Thyroid gland (tissue), 4 donors: Measurements from ENCODE around the gene PRKRA. TPM values are rescaled to one million over a fixed set of nuclear protein-coding genes. Genes with fewer than 3 reads are reported as not detected.

ENCODE experiments used
- DNase-seq, 2 donors: peaks; one replicate each; pipeline ENCODE4 v3.0.0-alpha.2; 2019
- H3K27ac ChIP-seq, 3 donors: fragments of 200-600 bp; sonication (generic); 1 replicate in 2 of 3; 2 replicates in 1 of 3; pipeline ENCODE4 v1.5.1; 2016 to 2019; ENCODE audit warnings: mild to moderate bottlenecking in 1 of 3, moderate library complexity in 1 of 3
- H3K27me3 ChIP-seq: fragments of 200-600 bp; sonication (generic); one replicate; pipeline ENCODE4 v1.5.1; 2019
- H3K36me3 ChIP-seq, 2 donors: fragments of 200-600 bp; sonication (generic); one replicate each; pipeline ENCODE4 v1.5.1; 2016 to 2019
- H3K4me1 ChIP-seq, 2 donors: fragments of 200-600 bp; sonication (generic); one replicate each; pipeline ENCODE4 v1.5.1; 2017 to 2019
- H3K4me3 ChIP-seq, 3 donors: fragments of 200-600 bp; sonication (generic); replicated peaks in 1 of 3; 1 replicate in 2 of 3; 2 replicates in 1 of 3; pipeline ENCODE4 v1.5.1; 2016; ENCODE audit warnings: mild to moderate bottlenecking in 1 of 3
- H3K9me3 ChIP-seq: fragments of 200-600 bp; sonication (generic); one replicate; pipeline ENCODE4 v1.5.1; 2017
- POLR2A ChIP-seq, 2 donors: fragments of 450-650 bp; IDR thresholded peaks; one replicate each; pipeline ENCODE4 v1.6.1; 2017; ENCODE audit warnings: antibody characterized with exemption in 2 of 2, mild to moderate bottlenecking in 2 of 2, moderate library complexity in 1 of 2
- WGBS, 2 donors: methylation state at CpG; one replicate each; pipeline ENCODE4 v1.1.5; 2017; 5-methylcytosine and 5-hydroxymethylcytosine counted together
- intact Hi-C: fragments of 100-400 bp; cut with DNase I; formaldehyde crosslinking; loops from one replicate; pipeline ENCODE4 v1.15.1; 2023
- total RNA-seq, 4 donors: library from RNA; depleted of rRNA; stranded (reverse); fragments of >200 nt; gene quantifications; one replicate each; pipeline ENCODE4 v1.2.3, GENCODE V29; 2016
- TF ChIP-seq, protein P1 (sequence below), 6 experiments: fragments of 200-600 bp in 3 of 6; fragments of 450-650 bp in 3 of 6; sonication (generic) in 3 of 6; IDR thresholded peaks; one replicate each; pipeline ENCODE4 v1.5.1; 2016 to 2019; ENCODE audit warnings: antibody characterized with exemption in 6 of 6, mild to moderate bottlenecking in 2 of 6, inconsistent platforms in 1 of 6, moderate library complexity in 1 of 6

The PRKRA gene
- total RNA-seq, 4 donors from 2014 or later: 54.9 to 72.2 (median 64.8) TPM

DNA sequence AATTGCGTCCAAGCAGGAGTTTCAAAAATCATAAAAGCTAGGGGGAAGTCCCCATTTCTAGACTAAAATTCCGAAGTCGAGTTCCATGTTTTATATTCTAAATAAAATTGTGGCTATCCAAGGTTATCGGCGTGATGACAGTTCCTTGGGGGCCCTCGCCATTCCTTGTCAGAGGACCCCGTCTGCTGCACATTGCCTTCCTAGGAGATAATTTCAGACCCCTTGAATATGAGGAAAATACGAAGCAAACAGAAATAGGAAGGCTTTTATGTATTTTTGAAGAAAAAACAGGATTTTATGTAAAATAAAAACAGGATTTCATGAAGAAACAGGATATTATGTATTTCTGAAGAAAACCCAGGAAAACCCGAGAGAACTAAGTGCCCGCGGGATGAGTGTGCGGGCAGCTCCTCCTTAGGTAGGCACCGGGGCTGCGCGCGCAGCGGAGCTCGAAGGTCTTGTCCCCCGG, 28.8 kb upstream of the PRKRA start:
- H3K27me3 ChIP-seq: no peaks in the 10 kb centered on the region
- H3K4me1 ChIP-seq: peaks cover 37 to 46% of the 10 kb centered on the region in 2 donors
- intact Hi-C loops: no loop called here
- peak overlapping the region in 2 of 3 donors; percentile 4 to 90 for H3K4me3 ChIP-seq
- DNase-seq: no peak
- 27 to 29% methylated on average over 19 of the region's 19 CpGs for WGBS, 2 donors
- no peaks in the 10 kb centered on the region for H3K9me3 ChIP-seq
- no peaks in the 10 kb centered on the region for H3K36me3 ChIP-seq
- peak overlapping the region; percentile 95 to 97 (median 97) for H3K27ac ChIP-seq
- TF ChIP-seq POLR2A (IDR thresholded peaks at IDR 0.05): no peak
- TF ChIP-seq, protein P1, sequence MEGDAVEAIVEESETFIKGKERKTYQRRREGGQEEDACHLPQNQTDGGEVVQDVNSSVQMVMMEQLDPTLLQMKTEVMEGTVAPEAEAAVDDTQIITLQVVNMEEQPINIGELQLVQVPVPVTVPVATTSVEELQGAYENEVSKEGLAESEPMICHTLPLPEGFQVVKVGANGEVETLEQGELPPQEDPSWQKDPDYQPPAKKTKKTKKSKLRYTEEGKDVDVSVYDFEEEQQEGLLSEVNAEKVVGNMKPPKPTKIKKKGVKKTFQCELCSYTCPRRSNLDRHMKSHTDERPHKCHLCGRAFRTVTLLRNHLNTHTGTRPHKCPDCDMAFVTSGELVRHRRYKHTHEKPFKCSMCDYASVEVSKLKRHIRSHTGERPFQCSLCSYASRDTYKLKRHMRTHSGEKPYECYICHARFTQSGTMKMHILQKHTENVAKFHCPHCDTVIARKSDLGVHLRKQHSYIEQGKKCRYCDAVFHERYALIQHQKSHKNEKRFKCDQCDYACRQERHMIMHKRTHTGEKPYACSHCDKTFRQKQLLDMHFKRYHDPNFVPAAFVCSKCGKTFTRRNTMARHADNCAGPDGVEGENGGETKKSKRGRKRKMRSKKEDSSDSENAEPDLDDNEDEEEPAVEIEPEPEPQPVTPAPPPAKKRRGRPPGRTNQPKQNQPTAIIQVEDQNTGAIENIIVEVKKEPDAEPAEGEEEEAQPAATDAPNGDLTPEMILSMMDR (IDR thresholded peaks at IDR 0.05): no peak

DNA sequence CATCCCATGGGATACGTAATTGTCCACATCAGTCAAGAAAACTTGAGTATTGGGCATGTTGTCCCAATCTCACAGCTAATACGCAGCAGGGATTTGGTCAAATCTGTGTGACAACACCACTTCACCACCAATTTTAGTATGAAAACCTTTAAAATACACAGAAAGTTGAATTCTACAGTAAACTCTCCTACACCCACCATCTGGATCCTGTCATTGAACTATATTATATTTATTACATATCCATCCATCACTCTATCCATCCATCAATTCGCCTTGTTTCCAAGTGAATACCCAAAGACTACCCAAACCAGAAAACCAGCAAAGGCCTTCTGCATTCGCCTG, 28.3 kb upstream of the PRKRA start:
- intact Hi-C loops: no loop called here
- no peaks in the 10 kb centered on the region for H3K36me3 ChIP-seq
- H3K4me3 ChIP-seq: peak overlapping the region in 1 of 3 donors; percentile 53
- H3K4me1 ChIP-seq: peaks cover 32 to 41% of the 10 kb centered on the region in 2 donors
- H3K9me3 ChIP-seq: no peaks in the 10 kb centered on the region
- DNase-seq: no peak
- 61 to 64% methylated on average over 4 of the region's 4 CpGs for WGBS, 2 donors
- no peaks in the 10 kb centered on the region for H3K27me3 ChIP-seq
- no peak for TF ChIP-seq POLR2A (IDR thresholded peaks at IDR 0.05)
- TF ChIP-seq, protein P1 (IDR thresholded peaks at IDR 0.05): peak in 1 of 6 experiments; percentile 27
- peak overlapping the region; percentile 95 to 97 (median 97) for H3K27ac ChIP-seq

DNA sequence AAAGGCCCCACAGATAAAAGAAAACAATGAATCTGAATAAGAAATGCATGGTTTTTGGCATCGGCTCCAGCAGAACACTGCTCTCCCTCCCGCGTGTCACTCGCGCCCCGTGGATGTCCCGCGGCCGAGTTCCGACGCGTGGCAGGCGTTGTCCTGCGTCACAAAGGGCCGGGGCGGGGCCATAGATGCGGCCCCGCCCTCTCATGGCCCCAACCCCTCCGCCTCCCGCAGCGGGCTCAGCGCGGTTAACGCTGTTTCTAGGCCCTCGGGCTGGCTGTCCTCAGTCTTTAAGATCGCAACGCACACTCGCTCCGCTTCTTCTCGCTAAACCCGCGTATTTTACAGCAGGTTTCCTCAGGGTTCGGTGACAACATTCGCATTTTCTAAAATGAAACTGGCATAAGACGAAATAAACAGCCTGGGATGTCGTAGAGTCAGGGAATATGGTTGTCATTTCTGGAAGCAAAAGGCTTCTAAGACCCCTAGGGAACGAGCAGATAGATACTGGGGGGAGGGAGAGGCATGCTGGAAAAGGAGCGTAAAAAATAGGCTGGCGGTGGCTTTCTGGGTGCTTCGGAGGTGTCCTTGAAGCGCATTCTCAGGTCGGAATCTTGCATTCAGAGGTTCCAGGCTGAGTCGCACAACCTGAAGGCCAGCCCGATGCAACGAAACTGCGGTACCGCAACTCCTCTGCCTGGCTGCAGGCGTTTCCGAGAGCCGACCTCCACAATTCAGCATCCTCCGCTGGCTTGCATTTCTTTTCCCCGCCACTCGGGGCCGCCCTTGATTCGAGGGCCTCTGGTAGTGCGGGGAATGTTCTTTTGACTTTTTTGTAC, 27.7 kb upstream of the PRKRA start, which contains the start of gene FKBP7:
FKBP7 (minus strand) TSS at position 162 of the 836 bp plus-strand sequence; CDS start at position 61, 101 bp downstream.
- DNase-seq: peak; percentile 82 to 87
- intact Hi-C loops: no loop called here
- peaks cover 26 to 35% of the 10 kb centered on the region in 2 donors for H3K4me1 ChIP-seq

DNA sequence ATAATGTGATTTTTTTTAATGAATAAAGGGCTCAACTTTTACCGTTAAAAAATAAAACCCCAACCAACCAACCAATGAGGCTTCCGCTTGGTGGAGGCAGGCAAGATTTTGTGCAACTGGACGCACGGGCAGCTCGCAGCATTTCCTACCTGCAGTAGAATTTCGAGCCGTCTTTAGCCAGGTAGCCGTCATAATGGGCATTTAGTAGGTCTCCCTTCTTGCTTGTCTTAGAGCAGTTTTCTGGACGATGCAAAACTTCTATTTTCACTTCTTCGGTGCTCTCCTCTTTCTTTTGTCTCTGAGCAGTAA, 27.1 kb upstream of the PRKRA start:
- TF ChIP-seq, protein P1 (IDR thresholded peaks at IDR 0.05): no peak
- no peak for TF ChIP-seq POLR2A (IDR thresholded peaks at IDR 0.05)
- H3K4me1 ChIP-seq: peaks cover 22 to 33% of the 10 kb centered on the region in 2 donors
- intact Hi-C loops: no loop called here
- no peaks in the 10 kb centered on the region for H3K9me3 ChIP-seq
- no peaks in the 10 kb centered on the region for H3K27me3 ChIP-seq
- 2 to 3% methylated on average over 10 of the region's 10 CpGs for WGBS, 2 donors
- H3K36me3 ChIP-seq: no peaks in the 10 kb centered on the region
- peak overlapping the region; percentile 95 to 97 (median 97) for H3K27ac ChIP-seq
- DNase-seq: peak; percentile 21 to 39
- H3K4me3 ChIP-seq: peak overlapping the region; percentile 43 to 63 (median 53)

More for the DNA sequence above, 27.7 kb upstream of the PRKRA start, which contains the start of gene FKBP7:
- H3K27ac ChIP-seq: peak within 1 kb of the TSS; percentile 95 to 97 (median 97)
- H3K9me3 ChIP-seq: no peaks in the 10 kb centered on the region
- no peaks in the 10 kb centered on the region for H3K27me3 ChIP-seq
- H3K4me3 ChIP-seq: peak within 1 kb of the TSS; percentile 43 to 63 (median 53)
- no peaks in the 10 kb centered on the region for H3K36me3 ChIP-seq
- peak; percentile 36 to 92 for TF ChIP-seq POLR2A (IDR thresholded peaks at IDR 0.05)
- TF ChIP-seq, protein P1 (IDR thresholded peaks at IDR 0.05): peak in 4 of 6 experiments; percentile 11 to 62 (median 46)
- 1 to 2% methylated on average over 56 of the region's 56 CpGs for WGBS, 2 donors
